ENCODE results near the gene BEST1. TPM values are rescaled to one million over a fixed set of nuclear protein-coding genes. Genes with fewer than 3 reads are reported as not detected.

Gene BEST1
- total RNA-seq, 1 experiment from 2014 or later: 2.3 TPM

- H3K4me2 ChIP-seq (ENCODE audit: low read length): no peak overlapping the region
- ATAC-seq (no peak), DNase-seq (ENCODE audit: low read depth, low spot score) (no peak)
- no peaks in the 10 kb centered on the region for H3K36me3 ChIP-seq (ENCODE audit: control insufficient read depth in 1 of 2, insufficient read depth in 2 of 2, low read length in 2 of 2)
- H3K9ac ChIP-seq (ENCODE audit: low read length): no peak overlapping the region
- BruUV-seq (replicated peaks): no TSS peak
- H3K4me3 ChIP-seq (replicated peaks in 1 of 2; ENCODE audit: low read depth in 1 of 2, low read length in 2 of 2): no peak overlapping the region
- no peak overlapping the region for H3K27ac ChIP-seq (ENCODE audit: low read depth, low read length)
- ChIA-PET RAD21 (ENCODE audit: low non-redundant PET in 1 of 2, low total read pairs in 2 of 2, uncharacterized antibody in 2 of 2, unreplicated experiment in 2 of 2) (no interaction called here), CTCF (no interaction called here), POLR2A (no interaction called here)
- no peaks in the 10 kb centered on the region for H3K27me3 ChIP-seq (ENCODE audit: insufficient read depth, low read length)
- H4K20me1 ChIP-seq (ENCODE audit: insufficient read depth): no peaks in the 10 kb centered on the region
- H3K9me2 ChIP-seq (ENCODE audit: insufficient read depth): no peaks in the 10 kb centered on the region
- intact Hi-C loops (cut with micrococcal nuclease): no loop called here
- H3K4me1 ChIP-seq (ENCODE audit: control insufficient read depth in 1 of 2, insufficient read depth in 2 of 2, low read length in 2 of 2): peaks cover 0 to 16% of the 10 kb centered on the region in 2 experiments; a peak in 3 of 4 replicates
- no peaks in the 10 kb centered on the region for H3K9me3 ChIP-seq (ENCODE audit: control insufficient read depth in 1 of 2, insufficient read depth in 1 of 2, low read depth in 1 of 2, low read length in 2 of 2)
- no peak overlapping the region for H2AFZ ChIP-seq (ENCODE audit: low read depth, low read length, poor library complexity, severe bottlenecking)
- no peaks in the 10 kb centered on the region for H3K79me2 ChIP-seq (ENCODE audit: insufficient read depth, low read length)
- TF ChIP-seq EZH2 (IDR thresholded peaks at IDR 0.05): no peak
Observed at GRCh38 chr11:61956191-61957020, 6.3 kb downstream of the BEST1 start.

GRCh38 chr11:61957021-61957770 lies 7.0 kb downstream of the BEST1 start:
- H3K27ac ChIP-seq (ENCODE audit: low read depth, low read length): no peak overlapping the region
- no peaks in the 10 kb centered on the region for H3K9me2 ChIP-seq (ENCODE audit: insufficient read depth)
- no peak for DNase-seq (ENCODE audit: low read depth, low spot score)
- POLR2A ChIA-PET: interaction anchor here (2.2 kb wide), 1 partner anchor 11 kb away, joined by 27 read pairs; the partner anchor contains the start of gene FTH1
- H3K4me1 ChIP-seq (ENCODE audit: control insufficient read depth in 1 of 2, insufficient read depth in 2 of 2, low read length in 2 of 2): peaks cover 0 to 24% of the 10 kb centered on the region in 2 experiments; a peak in 3 of 4 replicates
- no peak overlapping the region for H2AFZ ChIP-seq (ENCODE audit: low read depth, low read length, poor library complexity, severe bottlenecking)
- no peaks in the 10 kb centered on the region for H3K27me3 ChIP-seq (ENCODE audit: insufficient read depth, low read length)
- CTCF ChIA-PET: interaction anchor here (1.2 kb wide), 1 partner anchor 10 kb away, joined by 3 read pairs; no protein-coding TSS in a partner anchor
- no peaks in the 10 kb centered on the region for H3K36me3 ChIP-seq (ENCODE audit: control insufficient read depth in 1 of 2, insufficient read depth in 2 of 2, low read length in 2 of 2)
- no peak overlapping the region for H3K4me2 ChIP-seq (ENCODE audit: low read length)
- H3K4me3 ChIP-seq (replicated peaks in 1 of 2; ENCODE audit: low read depth in 1 of 2, low read length in 2 of 2): no peak overlapping the region
- no TSS peak for BruUV-seq (replicated peaks)
- RAD21 ChIA-PET (ENCODE audit: low non-redundant PET in 1 of 2, low total read pairs in 2 of 2, uncharacterized antibody in 2 of 2, unreplicated experiment in 2 of 2): no interaction called here
- no peaks in the 10 kb centered on the region for H3K79me2 ChIP-seq (ENCODE audit: insufficient read depth, low read length)
- no peak for ATAC-seq
- intact Hi-C loops (cut with micrococcal nuclease): no loop called here
- TF ChIP-seq ZNF274 (IDR thresholded peaks at IDR 0.05; ENCODE audit: low read depth, low read length) (no peak), YY1 (IDR thresholded peaks at IDR 0.05; ENCODE audit: extremely low read depth, insufficient replicate concordance, low read depth, low read length) (no peak), CEBPB (IDR thresholded peaks at IDR 0.05; ENCODE audit: low read depth) (no peak), CBX3 (IDR thresholded peaks at IDR 0.05; ENCODE audit: low read depth) (no peak), RAD21 (IDR thresholded peaks at IDR 0.05; ENCODE audit: low read depth) (no peak), SRF (IDR thresholded peaks at IDR 0.05; ENCODE audit: low read depth) (no peak), ZFX (IDR thresholded peaks at IDR 0.05) (no peak), JUND (IDR thresholded peaks at IDR 0.05) (no peak), POLR2A (IDR thresholded peaks at IDR 0.05; ENCODE audit: borderline replicate concordance, extremely low read depth, insufficient read depth, insufficient read length) (no peak), CTCF (IDR thresholded peaks at IDR 0.05 in 2 of 3, conservative IDR thresholded peaks at IDR 0.05 in 1 of 3; ENCODE audit: borderline replicate concordance in 1 of 3, insufficient read depth in 1 of 3, low read depth in 2 of 3, low read length in 2 of 3) (no peak), EZH2phosphoT487 (IDR thresholded peaks at IDR 0.05; ENCODE audit: borderline replicate concordance) (no peak), ATF3 (IDR thresholded peaks at IDR 0.05) (no peak), SIN3A (IDR thresholded peaks at IDR 0.05; ENCODE audit: low read depth) (no peak), EZH2 (IDR thresholded peaks at IDR 0.05) (no peak)
- H4K20me1 ChIP-seq (ENCODE audit: insufficient read depth): no peaks in the 10 kb centered on the region
- H3K9me3 ChIP-seq (ENCODE audit: control insufficient read depth in 1 of 2, insufficient read depth in 1 of 2, low read depth in 1 of 2, low read length in 2 of 2): no peaks in the 10 kb centered on the region
- no peak overlapping the region for H3K9ac ChIP-seq (ENCODE audit: low read length)

Measured in HCT116 (cell line).